ENCODE results near the gene USP49.

DNA sequence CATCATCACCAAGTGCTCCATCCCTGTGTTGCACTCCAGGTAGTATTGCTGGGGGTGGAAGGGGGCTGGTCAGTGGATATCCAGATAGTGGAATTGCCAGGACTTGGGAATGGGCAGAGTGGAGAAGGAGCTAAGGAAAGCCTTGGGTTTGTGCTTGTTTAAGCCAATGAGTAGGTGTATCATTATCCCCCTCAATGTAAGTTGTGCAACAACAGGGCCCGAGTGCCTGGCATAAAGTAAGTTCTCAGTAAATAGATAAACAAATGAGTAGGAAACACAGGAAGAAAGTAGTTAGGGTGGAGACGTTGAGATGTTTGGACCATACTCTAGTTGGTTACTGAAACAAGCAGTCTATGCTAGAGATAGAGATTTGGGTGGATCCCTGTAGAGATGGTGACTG, 36.6 kb upstream of the USP49 start:
- no peak for TF ChIP-seq USF2 (IDR thresholded peaks at IDR 0.05; ENCODE audit: low read depth, low read length)
- no peak for TF ChIP-seq FOS (IDR thresholded peaks at IDR 0.05; ENCODE audit: low read depth, low read length)
- no peak for TF ChIP-seq CTCF (conservative IDR thresholded peaks at IDR 0.05; ENCODE audit: low read depth, low read length)
- TF ChIP-seq RFX5 (IDR thresholded peaks at IDR 0.05; ENCODE audit: low read depth, low read length), result no peak
- TF ChIP-seq MAFK (IDR thresholded peaks at IDR 0.05; ENCODE audit: low read depth, low read length), result no peak
- no peak for TF ChIP-seq POLR2A (IDR thresholded peaks at IDR 0.05; ENCODE audit: low read depth, low read length)
- TF ChIP-seq MXI1 (IDR thresholded peaks at IDR 0.05; ENCODE audit: borderline replicate concordance, low read depth, low read length), result no peak
- TF ChIP-seq SMC3 (IDR thresholded peaks at IDR 0.05; ENCODE audit: low read depth, low read length), result no peak

Data from IMR-90 (cell line).